Measurements from ENCODE around the gene PELI2. TPM values are rescaled to one million over a fixed set of nuclear protein-coding genes. Genes with fewer than 3 reads are reported as not detected.

Gene PELI2
- total RNA-seq, 1 donor from 2014 or later = 27.2 TPM

DNA sequence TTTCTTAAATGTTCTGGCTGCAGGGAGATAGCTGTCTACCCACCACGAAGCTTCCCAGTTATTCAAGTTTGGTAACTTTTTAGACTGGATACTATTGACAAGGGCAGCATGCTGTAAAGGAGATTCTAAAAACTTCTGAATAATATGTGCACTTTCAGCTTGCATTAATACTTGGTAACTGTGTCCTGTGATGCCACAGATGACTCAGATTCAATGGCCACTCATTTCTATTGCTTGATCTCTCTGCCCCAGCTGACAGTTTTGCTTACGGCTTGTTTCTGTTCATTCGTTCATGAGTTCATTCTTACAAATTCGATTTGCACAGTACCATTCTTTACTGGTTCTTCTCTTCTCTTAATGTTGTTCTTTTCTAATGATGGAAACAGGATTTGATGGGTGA, 142.8 kb downstream of the PELI2 start:
- H3K27ac ChIP-seq = no peak overlapping the region
- Mint-ChIP-seq H3K36me3 (peaks cover 5% of the 10 kb centered on the region), H3K4me1 (no peaks in the 10 kb centered on the region), H3K27me3 (ENCODE audit: insufficient read depth, low read depth) (peaks cover 2% of the 10 kb centered on the region), H3K4me3 (no peak overlapping the region), H3K27ac (no peak overlapping the region), H3K9me3 (peaks cover 11% of the 10 kb centered on the region)
- no peaks in the 10 kb centered on the region for H3K79me2 ChIP-seq (ENCODE audit: low read depth)
- no peaks in the 10 kb centered on the region for H3K36me3 ChIP-seq
- DNase-seq (ENCODE audit: low spot score) = no peak
- no peak overlapping the region for H2AFZ ChIP-seq (replicated peaks)
- no peak overlapping the region for H3K4me3 ChIP-seq
- H3F3A ChIP-seq (ENCODE audit: low read depth) = no peaks in the 10 kb centered on the region
- H3K9me3 ChIP-seq (ENCODE audit: low read depth) = no peaks in the 10 kb centered on the region
- TF ChIP-seq EZH2phosphoT487 (IDR thresholded peaks at IDR 0.05) (no peak), CTCF (IDR thresholded peaks at IDR 0.05) (no peak), EZH2 (IDR thresholded peaks at IDR 0.05) (no peak)
- no peaks in the 10 kb centered on the region for H4K20me1 ChIP-seq (ENCODE audit: low read depth)
- no peaks in the 10 kb centered on the region for H3K4me1 ChIP-seq
- no peaks in the 10 kb centered on the region for H3K27me3 ChIP-seq
- no peak overlapping the region for H3K9ac ChIP-seq
- H3K4me2 ChIP-seq = no peak overlapping the region

GRCh38 chr14:56262530-56262929, 144.3 kb downstream of the PELI2 start:
- H3K27ac ChIP-seq = no peak overlapping the region

GRCh38 chr14:56268039-56268438, 149.8 kb downstream of the PELI2 start:
- no peaks in the 10 kb centered on the region for H3K27me3 ChIP-seq
- no peaks in the 10 kb centered on the region for H3K4me1 Mint-ChIP-seq
- no peak for DNase-seq (ENCODE audit: low spot score)

More at GRCh38 chr14:56262530-56262929, 144.3 kb downstream of the PELI2 start:
- Mint-ChIP-seq H3K9me3 (peaks cover 10% of the 10 kb centered on the region), H3K4me3 (no peak overlapping the region), H3K27ac (no peak overlapping the region), H3K27me3 (ENCODE audit: insufficient read depth, low read depth) (peaks cover 2% of the 10 kb centered on the region), H3K36me3 (peaks cover 5% of the 10 kb centered on the region), H3K4me1 (no peaks in the 10 kb centered on the region)
- Histone ChIP-seq H2AFZ (replicated peaks) (no peak overlapping the region), H3K36me3 (no peaks in the 10 kb centered on the region), H3K4me3 (no peak overlapping the region), H3K4me2 (no peak overlapping the region), H3K4me1 (no peaks in the 10 kb centered on the region), H3F3A (ENCODE audit: low read depth) (no peaks in the 10 kb centered on the region), H3K79me2 (ENCODE audit: low read depth) (no peaks in the 10 kb centered on the region), H3K9ac (no peak overlapping the region), H4K20me1 (ENCODE audit: low read depth) (no peaks in the 10 kb centered on the region), H3K9me3 (ENCODE audit: low read depth) (no peaks in the 10 kb centered on the region), H3K27me3 (no peaks in the 10 kb centered on the region)
- no peak for TF ChIP-seq CTCF (IDR thresholded peaks at IDR 0.05)
- no peak for TF ChIP-seq EZH2 (IDR thresholded peaks at IDR 0.05)
- TF ChIP-seq EZH2phosphoT487 (IDR thresholded peaks at IDR 0.05) = no peak
- DNase-seq (ENCODE audit: low spot score) = no peak

DNA sequence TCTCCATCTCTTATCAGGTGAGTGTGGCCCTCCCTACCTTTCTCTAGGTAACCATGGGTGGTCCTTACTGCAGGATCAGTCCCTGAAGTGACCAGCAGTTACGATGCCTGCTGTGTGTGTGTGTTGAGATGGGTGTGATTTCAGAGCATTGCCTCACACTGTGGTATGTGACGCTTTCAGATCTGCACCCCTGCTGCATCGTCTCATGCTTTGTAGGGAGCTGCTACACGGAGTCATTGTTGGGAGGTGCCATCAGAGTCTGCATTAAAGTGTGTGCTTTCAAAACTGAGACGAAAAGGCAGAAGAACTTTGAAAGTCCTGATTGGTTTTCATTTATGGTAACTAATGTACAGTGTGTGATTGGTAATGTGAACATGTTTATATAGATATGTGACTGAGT, 150.5 kb downstream of the PELI2 start:
- Histone ChIP-seq H3K27ac (no peak overlapping the region), H3K36me3 (no peaks in the 10 kb centered on the region), H3K27me3 (no peaks in the 10 kb centered on the region), H3K4me1 (no peaks in the 10 kb centered on the region), H3K79me2 (ENCODE audit: low read depth) (no peaks in the 10 kb centered on the region), H3K4me2 (no peak overlapping the region), H2AFZ (replicated peaks) (no peak overlapping the region), H3K4me3 (no peak overlapping the region), H3K9ac (no peak overlapping the region), H3K9me3 (ENCODE audit: low read depth) (no peaks in the 10 kb centered on the region), H3F3A (ENCODE audit: low read depth) (no peaks in the 10 kb centered on the region), H4K20me1 (ENCODE audit: low read depth) (no peaks in the 10 kb centered on the region)
- no peak overlapping the region for H3K4me3 Mint-ChIP-seq
- H3K4me1 Mint-ChIP-seq = no peaks in the 10 kb centered on the region
- no peaks in the 10 kb centered on the region for H3K36me3 Mint-ChIP-seq
- no peak for TF ChIP-seq EZH2phosphoT487 (IDR thresholded peaks at IDR 0.05)
- TF ChIP-seq EZH2 (IDR thresholded peaks at IDR 0.05) = no peak
- TF ChIP-seq CTCF (IDR thresholded peaks at IDR 0.05) = no peak
- H3K27ac Mint-ChIP-seq = no peak overlapping the region
- no peaks in the 10 kb centered on the region for H3K27me3 Mint-ChIP-seq (ENCODE audit: insufficient read depth, low read depth)
- DNase-seq (ENCODE audit: low spot score) = no peak
- no peaks in the 10 kb centered on the region for H3K9me3 Mint-ChIP-seq

More at GRCh38 chr14:56268039-56268438, 149.8 kb downstream of the PELI2 start:
- Histone ChIP-seq H4K20me1 (ENCODE audit: low read depth) (no peaks in the 10 kb centered on the region), H3K79me2 (ENCODE audit: low read depth) (no peaks in the 10 kb centered on the region), H3K27ac (no peak overlapping the region), H3K4me1 (no peaks in the 10 kb centered on the region), H3K36me3 (no peaks in the 10 kb centered on the region), H2AFZ (replicated peaks) (no peak overlapping the region), H3K4me2 (no peak overlapping the region), H3K4me3 (no peak overlapping the region), H3K9ac (no peak overlapping the region), H3F3A (ENCODE audit: low read depth) (no peaks in the 10 kb centered on the region), H3K9me3 (ENCODE audit: low read depth) (no peaks in the 10 kb centered on the region)
- Mint-ChIP-seq H3K27ac (no peak overlapping the region), H3K27me3 (ENCODE audit: insufficient read depth, low read depth) (no peaks in the 10 kb centered on the region), H3K9me3 (no peaks in the 10 kb centered on the region), H3K4me3 (no peak overlapping the region), H3K36me3 (no peaks in the 10 kb centered on the region)
- TF ChIP-seq EZH2 (IDR thresholded peaks at IDR 0.05) = no peak

Data from neural progenitor cell (in vitro differentiated cells).